HepG2 (cell line): ENCODE data around the gene LEFTY2. TPM values are rescaled to one million over a fixed set of nuclear protein-coding genes. Genes with fewer than 3 reads are reported as not detected.

Experiments used
- GATAD1 ChIP-seq: IDR thresholded peaks from 2 replicates; pipeline ENCODE4 v1.6.1; 2016; ENCODE audit warnings: missing genetic modification reagents, missing compliant biosample characterization
- GLI4 ChIP-seq: sonication (generic); formaldehyde crosslinking; IDR thresholded peaks from 2 replicates; pipeline ENCODE4 v1.5.1; 2020; ENCODE audit warnings: missing genetic modification reagents, mild to moderate bottlenecking, moderate library complexity, borderline replicate concordance
- HIVEP1 ChIP-seq: sonication (generic); formaldehyde crosslinking; IDR thresholded peaks from 2 replicates; pipeline ENCODE4 v1.4.0; 2020; ENCODE audit warnings: mild to moderate bottlenecking, missing genetic modification reagents
- RBM22 ChIP-seq: fragments of 200-400 bp; formaldehyde crosslinking; optimal IDR thresholded peaks from 2 replicates; pipeline ENCODE3; 2017; ENCODE audit warnings: mild to moderate bottlenecking, low read length, moderate library complexity
- SRSF9 ChIP-seq: fragments of 200-400 bp; formaldehyde crosslinking; IDR thresholded peaks from 2 replicates; pipeline ENCODE4 v1.6.1; 2018; ENCODE audit warnings: borderline replicate concordance, mild to moderate bottlenecking, low read depth, low read length; ENCODE audit not compliant: insufficient read depth, poor library complexity, severe bottlenecking
- polyA plus RNA-seq, 8 experiments: library from polyadenylated mRNA; depleted of rRNA in 3 of 8; stranded (reverse) in 7 of 8; unstranded in 1 of 8; fragments of >200 nt; fragmentation: Illumina TruSeq in 4 of 8; extraction: Trizol in 4 of 8; gene quantifications; 2 replicates each; pipeline versions ENCODE4 v1.2.1 to v1.2.3, GENCODE V29; 2011 to 2016; ENCODE audit warnings: low read depth in 4 of 8, missing spikeins in 1 of 8, mixed read lengths in 1 of 8; ENCODE audit not compliant: insufficient read depth in 1 of 8
- total RNA-seq, 5 experiments: library from RNA; depleted of rRNA; stranded (reverse); fragments of >200 nt; fragmentation: Illumina TruSeq; extraction: Trizol; gene quantifications; 2 replicates each; pipeline ENCODE4 v1.2.3, GENCODE V29; 2016; ENCODE audit warnings: low read depth in 1 of 5
- TF ChIP-seq, protein P1 (sequence below): sonication (generic); formaldehyde crosslinking; IDR thresholded peaks from 2 replicates; pipeline ENCODE4 v1.9.0; 2021; ENCODE audit warnings: missing genetic modification reagents, mild to moderate bottlenecking, borderline replicate concordance
- TF ChIP-seq, protein P2 (sequence below): conservative IDR thresholded peaks from 2 replicates; pipeline ENCODE4 v1.6.1; 2018; ENCODE audit warnings: missing genetic modification reagents
- TF ChIP-seq, protein P3 (sequence below): sonication (generic); formaldehyde crosslinking; conservative IDR thresholded peaks from 2 replicates; pipeline ENCODE4 v1.4.0; 2020; ENCODE audit warnings: missing genetic modification reagents
- TF ChIP-seq, protein P4 (sequence below): sonication (generic); formaldehyde crosslinking; IDR thresholded peaks from 2 replicates; pipeline ENCODE4 v1.4.0; 2020; ENCODE audit warnings: missing genetic modification reagents
- TF ChIP-seq, protein P5 (sequence below): sonication (generic); formaldehyde crosslinking; IDR thresholded peaks from 2 replicates; pipeline ENCODE4; 2020; ENCODE audit warnings: missing genetic modification reagents, mild to moderate bottlenecking, borderline replicate concordance

LEFTY2 gene
- total and polyA plus RNA-seq, 2 of the 13 experiments (the other 11 are each of a cell fraction or from before 2014, with no cell fraction given): 0.13 to 0.33 TPM

DNA sequence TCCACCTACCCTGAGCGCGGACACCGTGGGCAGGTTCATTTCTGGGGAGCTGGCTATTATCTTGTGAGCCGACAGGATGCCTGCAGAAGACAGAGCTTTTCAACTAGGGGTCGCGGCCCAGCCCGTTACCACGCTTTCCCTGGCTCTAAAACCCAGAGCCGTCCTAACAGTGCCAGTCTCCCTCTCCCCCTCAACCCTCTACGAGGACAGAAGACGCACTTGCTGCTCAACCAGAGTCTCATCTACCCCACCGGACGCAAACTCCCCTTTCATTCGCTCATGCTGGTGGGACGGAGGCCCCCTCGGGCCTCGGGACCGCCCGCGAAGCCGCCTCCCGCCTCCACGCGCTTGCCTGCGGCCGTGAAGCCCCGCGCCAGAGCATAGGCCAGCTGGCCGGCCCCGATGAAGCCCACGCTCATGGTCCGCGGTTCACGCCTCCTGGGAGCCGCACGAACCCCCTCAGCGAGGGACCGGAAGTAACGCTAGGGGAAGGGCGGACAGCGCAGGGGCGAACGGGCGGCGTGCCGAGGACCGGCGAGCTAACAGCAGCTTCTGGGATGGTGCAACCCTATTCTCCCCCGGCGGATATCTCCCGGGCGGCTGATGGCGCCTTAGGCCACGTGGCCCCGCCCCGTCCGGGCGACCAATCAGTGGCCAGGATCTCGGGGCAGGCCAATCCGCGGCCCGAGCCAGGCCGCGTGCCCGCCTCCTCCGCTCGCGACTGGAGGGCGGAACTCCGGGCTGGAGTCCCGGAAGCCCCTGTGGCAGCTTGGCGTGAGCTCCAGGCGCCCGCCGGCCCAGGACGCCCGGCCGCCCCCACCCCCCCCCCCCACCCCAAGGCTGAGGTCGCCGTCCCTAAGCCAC is 17.1 kb downstream of the LEFTY2 start, which contains the start of gene PYCR2 (continued):
- TF ChIP-seq, protein P1, sequence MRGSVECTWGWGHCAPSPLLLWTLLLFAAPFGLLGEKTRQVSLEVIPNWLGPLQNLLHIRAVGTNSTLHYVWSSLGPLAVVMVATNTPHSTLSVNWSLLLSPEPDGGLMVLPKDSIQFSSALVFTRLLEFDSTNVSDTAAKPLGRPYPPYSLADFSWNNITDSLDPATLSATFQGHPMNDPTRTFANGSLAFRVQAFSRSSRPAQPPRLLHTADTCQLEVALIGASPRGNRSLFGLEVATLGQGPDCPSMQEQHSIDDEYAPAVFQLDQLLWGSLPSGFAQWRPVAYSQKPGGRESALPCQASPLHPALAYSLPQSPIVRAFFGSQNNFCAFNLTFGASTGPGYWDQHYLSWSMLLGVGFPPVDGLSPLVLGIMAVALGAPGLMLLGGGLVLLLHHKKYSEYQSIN: no peak
- TF ChIP-seq HIVEP1 (CRISPR knock-in tag): peak; percentile 89
- TF ChIP-seq RBM22: no peak
- no peak for TF ChIP-seq SRSF9
- TF ChIP-seq, protein P2, sequence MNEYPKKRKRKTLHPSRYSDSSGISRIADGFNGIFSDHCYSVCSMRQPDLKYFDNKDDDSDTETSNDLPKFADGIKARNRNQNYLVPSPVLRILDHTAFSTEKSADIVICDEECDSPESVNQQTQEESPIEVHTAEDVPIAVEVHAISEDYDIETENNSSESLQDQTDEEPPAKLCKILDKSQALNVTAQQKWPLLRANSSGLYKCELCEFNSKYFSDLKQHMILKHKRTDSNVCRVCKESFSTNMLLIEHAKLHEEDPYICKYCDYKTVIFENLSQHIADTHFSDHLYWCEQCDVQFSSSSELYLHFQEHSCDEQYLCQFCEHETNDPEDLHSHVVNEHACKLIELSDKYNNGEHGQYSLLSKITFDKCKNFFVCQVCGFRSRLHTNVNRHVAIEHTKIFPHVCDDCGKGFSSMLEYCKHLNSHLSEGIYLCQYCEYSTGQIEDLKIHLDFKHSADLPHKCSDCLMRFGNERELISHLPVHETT (CRISPR knock-in tag): peak; percentile 98
- peak; percentile 87 for TF ChIP-seq GATAD1
- TF ChIP-seq GLI4 (CRISPR knock-in tag): peak; percentile 95; the same call in 1 of the 2 replicates
- TF ChIP-seq, protein P3, sequence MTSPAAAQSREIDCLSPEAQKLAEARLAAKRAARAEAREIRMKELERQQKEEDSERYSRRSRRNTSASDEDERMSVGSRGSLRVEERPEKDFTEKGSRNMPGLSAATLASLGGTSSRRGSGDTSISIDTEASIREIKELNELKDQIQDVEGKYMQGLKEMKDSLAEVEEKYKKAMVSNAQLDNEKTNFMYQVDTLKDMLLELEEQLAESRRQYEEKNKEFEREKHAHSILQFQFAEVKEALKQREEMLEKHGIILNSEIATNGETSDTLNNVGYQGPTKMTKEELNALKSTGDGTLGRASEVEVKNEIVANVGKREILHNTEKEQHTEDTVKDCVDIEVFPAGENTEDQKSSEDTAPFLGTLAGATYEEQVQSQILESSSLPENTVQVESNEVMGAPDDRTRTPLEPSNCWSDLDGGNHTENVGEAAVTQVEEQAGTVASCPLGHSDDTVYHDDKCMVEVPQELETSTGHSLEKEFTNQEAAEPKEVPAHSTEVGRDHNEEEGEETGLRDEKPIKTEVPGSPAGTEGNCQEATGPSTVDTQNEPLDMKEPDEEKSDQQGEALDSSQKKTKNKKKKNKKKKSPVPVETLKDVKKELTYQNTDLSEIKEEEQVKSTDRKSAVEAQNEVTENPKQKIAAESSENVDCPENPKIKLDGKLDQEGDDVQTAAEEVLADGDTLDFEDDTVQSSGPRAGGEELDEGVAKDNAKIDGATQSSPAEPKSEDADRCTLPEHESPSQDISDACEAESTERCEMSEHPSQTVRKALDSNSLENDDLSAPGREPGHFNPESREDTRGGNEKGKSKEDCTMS (CRISPR knock-in tag): no peak
- TF ChIP-seq, protein P4, sequence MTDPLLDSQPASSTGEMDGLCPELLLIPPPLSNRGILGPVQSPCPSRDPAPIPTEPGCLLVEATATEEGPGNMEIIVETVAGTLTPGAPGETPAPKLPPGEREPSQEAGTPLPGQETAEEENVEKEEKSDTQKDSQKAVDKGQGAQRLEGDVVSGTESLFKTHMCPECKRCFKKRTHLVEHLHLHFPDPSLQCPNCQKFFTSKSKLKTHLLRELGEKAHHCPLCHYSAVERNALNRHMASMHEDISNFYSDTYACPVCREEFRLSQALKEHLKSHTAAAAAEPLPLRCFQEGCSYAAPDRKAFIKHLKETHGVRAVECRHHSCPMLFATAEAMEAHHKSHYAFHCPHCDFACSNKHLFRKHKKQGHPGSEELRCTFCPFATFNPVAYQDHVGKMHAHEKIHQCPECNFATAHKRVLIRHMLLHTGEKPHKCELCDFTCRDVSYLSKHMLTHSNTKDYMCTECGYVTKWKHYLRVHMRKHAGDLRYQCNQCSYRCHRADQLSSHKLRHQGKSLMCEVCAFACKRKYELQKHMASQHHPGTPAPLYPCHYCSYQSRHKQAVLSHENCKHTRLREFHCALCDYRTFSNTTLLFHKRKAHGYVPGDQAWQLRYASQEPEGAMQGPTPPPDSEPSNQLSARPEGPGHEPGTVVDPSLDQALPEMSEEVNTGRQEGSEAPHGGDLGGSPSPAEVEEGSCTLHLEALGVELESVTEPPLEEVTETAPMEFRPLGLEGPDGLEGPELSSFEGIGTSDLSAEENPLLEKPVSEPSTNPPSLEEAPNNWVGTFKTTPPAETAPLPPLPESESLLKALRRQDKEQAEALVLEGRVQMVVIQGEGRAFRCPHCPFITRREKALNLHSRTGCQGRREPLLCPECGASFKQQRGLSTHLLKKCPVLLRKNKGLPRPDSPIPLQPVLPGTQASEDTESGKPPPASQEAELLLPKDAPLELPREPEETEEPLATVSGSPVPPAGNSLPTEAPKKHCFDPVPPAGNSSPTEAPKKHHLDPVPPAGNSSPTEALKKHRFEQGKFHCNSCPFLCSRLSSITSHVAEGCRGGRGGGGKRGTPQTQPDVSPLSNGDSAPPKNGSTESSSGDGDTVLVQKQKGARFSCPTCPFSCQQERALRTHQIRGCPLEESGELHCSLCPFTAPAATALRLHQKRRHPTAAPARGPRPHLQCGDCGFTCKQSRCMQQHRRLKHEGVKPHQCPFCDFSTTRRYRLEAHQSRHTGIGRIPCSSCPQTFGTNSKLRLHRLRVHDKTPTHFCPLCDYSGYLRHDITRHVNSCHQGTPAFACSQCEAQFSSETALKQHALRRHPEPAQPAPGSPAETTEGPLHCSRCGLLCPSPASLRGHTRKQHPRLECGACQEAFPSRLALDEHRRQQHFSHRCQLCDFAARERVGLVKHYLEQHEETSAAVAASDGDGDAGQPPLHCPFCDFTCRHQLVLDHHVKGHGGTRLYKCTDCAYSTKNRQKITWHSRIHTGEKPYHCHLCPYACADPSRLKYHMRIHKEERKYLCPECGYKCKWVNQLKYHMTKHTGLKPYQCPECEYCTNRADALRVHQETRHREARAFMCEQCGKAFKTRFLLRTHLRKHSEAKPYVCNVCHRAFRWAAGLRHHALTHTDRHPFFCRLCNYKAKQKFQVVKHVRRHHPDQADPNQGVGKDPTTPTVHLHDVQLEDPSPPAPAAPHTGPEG (CRISPR knock-in tag): 0 out of 2 replicates have a peak, but pooled peaks have one; percentile 12
- TF ChIP-seq, protein P5, sequence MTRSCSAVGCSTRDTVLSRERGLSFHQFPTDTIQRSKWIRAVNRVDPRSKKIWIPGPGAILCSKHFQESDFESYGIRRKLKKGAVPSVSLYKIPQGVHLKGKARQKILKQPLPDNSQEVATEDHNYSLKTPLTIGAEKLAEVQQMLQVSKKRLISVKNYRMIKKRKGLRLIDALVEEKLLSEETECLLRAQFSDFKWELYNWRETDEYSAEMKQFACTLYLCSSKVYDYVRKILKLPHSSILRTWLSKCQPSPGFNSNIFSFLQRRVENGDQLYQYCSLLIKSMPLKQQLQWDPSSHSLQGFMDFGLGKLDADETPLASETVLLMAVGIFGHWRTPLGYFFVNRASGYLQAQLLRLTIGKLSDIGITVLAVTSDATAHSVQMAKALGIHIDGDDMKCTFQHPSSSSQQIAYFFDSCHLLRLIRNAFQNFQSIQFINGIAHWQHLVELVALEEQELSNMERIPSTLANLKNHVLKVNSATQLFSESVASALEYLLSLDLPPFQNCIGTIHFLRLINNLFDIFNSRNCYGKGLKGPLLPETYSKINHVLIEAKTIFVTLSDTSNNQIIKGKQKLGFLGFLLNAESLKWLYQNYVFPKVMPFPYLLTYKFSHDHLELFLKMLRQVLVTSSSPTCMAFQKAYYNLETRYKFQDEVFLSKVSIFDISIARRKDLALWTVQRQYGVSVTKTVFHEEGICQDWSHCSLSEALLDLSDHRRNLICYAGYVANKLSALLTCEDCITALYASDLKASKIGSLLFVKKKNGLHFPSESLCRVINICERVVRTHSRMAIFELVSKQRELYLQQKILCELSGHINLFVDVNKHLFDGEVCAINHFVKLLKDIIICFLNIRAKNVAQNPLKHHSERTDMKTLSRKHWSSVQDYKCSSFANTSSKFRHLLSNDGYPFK (CRISPR knock-in tag): peak; percentile 74; the same call in 1 of the 2 replicates
